Osteoblast (primary cell): Measurements from ENCODE around the gene SDSL. TPM values are rescaled to one million over a fixed set of nuclear protein-coding genes. Genes with fewer than 3 reads are reported as not detected.
A peak's percentile ranks its signal among the peaks of the same experiment; 100 is the strongest.

ENCODE experiments used
- DNase-seq: peaks from one replicate; pipeline ENCODE4 v3.0.0; 2011; ENCODE audit warnings: low spot score, mixed read lengths; ENCODE audit not compliant: insufficient read length; ENCODE audit errors: missing footprints
- H2AFZ ChIP-seq: 2 replicates; pipeline ENCODE4 v1.6.0; 2011; ENCODE audit warnings: mild to moderate bottlenecking, low read length
- H3K27ac ChIP-seq: 2 replicates; pipeline ENCODE4 v1.5.1; 2011; ENCODE audit warnings: mild to moderate bottlenecking, low read depth, low read length, moderate library complexity
- H3K27me3 ChIP-seq: 2 replicates; pipeline ENCODE4 v1.6.0; 2012; ENCODE audit warnings: mild to moderate bottlenecking, control low read depth, inconsistent platforms, low read length, moderate library complexity; ENCODE audit not compliant: insufficient read depth
- H3K36me3 ChIP-seq: 2 replicates; pipeline ENCODE4 v1.5.1; 2011; ENCODE audit warnings: mild to moderate bottlenecking, low read length, control low read depth, moderate library complexity; ENCODE audit not compliant: insufficient read depth
- H3K4me1 ChIP-seq: 2 replicates; pipeline ENCODE4 v1.5.1; 2011; ENCODE audit warnings: mild to moderate bottlenecking, low read length, control low read depth, moderate library complexity; ENCODE audit not compliant: insufficient read depth
- H3K4me2 ChIP-seq: 2 replicates; pipeline ENCODE4 v1.6.0; 2011; ENCODE audit warnings: mild to moderate bottlenecking, low read length; ENCODE audit not compliant: insufficient read depth
- H3K4me3 ChIP-seq: fragments of 200-600 bp; sonication (generic); 3 replicates; pipeline ENCODE4 v1.5.1; 2012; ENCODE audit warnings: mild to moderate bottlenecking, low read length, inconsistent platforms; ENCODE audit not compliant: insufficient read depth
- H3K79me2 ChIP-seq: 2 replicates; pipeline ENCODE4 v1.6.0; 2012; ENCODE audit warnings: mild to moderate bottlenecking, low read length, control low read depth, inconsistent platforms; ENCODE audit not compliant: insufficient read depth
- H3K9me3 ChIP-seq: 2 replicates; pipeline ENCODE4 v1.5.1; 2011; ENCODE audit warnings: low read depth, low read length, control low read depth
- H4K20me1 ChIP-seq: 2 replicates; pipeline ENCODE4 v1.6.0; 2012; ENCODE audit warnings: mild to moderate bottlenecking, low read length, control low read depth; ENCODE audit not compliant: insufficient read depth
- CTCF ChIP-seq: IDR thresholded peaks from 2 replicates; pipeline ENCODE4 v1.5.1; 2011; ENCODE audit warnings: mild to moderate bottlenecking, low read depth, low read length, moderate library complexity; ENCODE audit errors: extremely low read depth
- total RNA-seq: library from RNA; depleted of rRNA; stranded (reverse); fragments of >200 nt; gene quantifications from 2 replicates; pipeline ENCODE4 v1.2.3, GENCODE V29; 2012

Gene SDSL, protein sequence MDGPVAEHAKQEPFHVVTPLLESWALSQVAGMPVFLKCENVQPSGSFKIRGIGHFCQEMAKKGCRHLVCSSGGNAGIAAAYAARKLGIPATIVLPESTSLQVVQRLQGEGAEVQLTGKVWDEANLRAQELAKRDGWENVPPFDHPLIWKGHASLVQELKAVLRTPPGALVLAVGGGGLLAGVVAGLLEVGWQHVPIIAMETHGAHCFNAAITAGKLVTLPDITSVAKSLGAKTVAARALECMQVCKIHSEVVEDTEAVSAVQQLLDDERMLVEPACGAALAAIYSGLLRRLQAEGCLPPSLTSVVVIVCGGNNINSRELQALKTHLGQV
- total RNA-seq: 6.5 TPM in 2 replicates

GRCh38 chr12:113422030-113422885 lies at the start of gene SDSL:
Gene SDSL, plus strand, starts transcription at chr12:113422380. Its CDS starts 5,603 bp downstream, at chr12:113427983.
- H4K20me1 ChIP-seq: peaks cover 4% of the 10 kb centered on the region
- peak; percentile 94 for DNase-seq
- peak within 1 kb of the TSS; percentile 84 for H3K4me3 ChIP-seq
- H3K9me3 ChIP-seq: no peaks in the 10 kb centered on the region
- no peak for TF ChIP-seq CTCF
- peak within 1 kb of the TSS; percentile 94 for H3K4me2 ChIP-seq
- peak within 1 kb of the TSS; percentile 93 for H2AFZ ChIP-seq
- no peaks in the 10 kb centered on the region for H3K36me3 ChIP-seq
- peaks cover 11% of the 10 kb centered on the region for H3K79me2 ChIP-seq
- H3K4me1 ChIP-seq: peaks cover 5% of the 10 kb centered on the region
- peak within 1 kb of the TSS; percentile 81 for H3K27ac ChIP-seq
- H3K27me3 ChIP-seq: no peaks in the 10 kb centered on the region

DNA sequence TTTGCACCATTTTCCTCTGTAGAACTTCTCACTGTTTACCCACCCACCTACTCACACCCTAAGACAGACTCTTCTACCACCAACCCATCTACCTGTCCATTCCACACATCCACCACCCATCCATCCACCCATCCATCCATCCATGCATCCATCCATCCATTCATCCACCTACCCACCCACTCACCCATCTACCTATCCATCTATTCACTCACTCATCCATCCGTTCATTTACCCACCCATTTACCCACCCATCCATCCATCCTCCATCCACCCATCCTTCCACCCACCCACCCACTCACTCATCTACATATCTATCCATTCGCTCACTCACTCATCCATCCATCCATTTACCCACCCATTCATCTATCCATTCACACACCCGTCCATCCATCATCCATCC lies 48.7 kb upstream of the SDSL start:
- H4K20me1 ChIP-seq: peaks cover 7% of the 10 kb centered on the region
- no peak for TF ChIP-seq CTCF
- DNase-seq: no peak
- H3K4me2 ChIP-seq: no peak overlapping the region
- no peaks in the 10 kb centered on the region for H3K9me3 ChIP-seq
- no peak overlapping the region for H3K4me3 ChIP-seq
- H3K4me1 ChIP-seq: no peaks in the 10 kb centered on the region
- H2AFZ ChIP-seq: no peak overlapping the region
- H3K27ac ChIP-seq: no peak overlapping the region
- H3K79me2 ChIP-seq: peaks cover 8% of the 10 kb centered on the region
- peaks cover 30% of the 10 kb centered on the region for H3K36me3 ChIP-seq
- H3K27me3 ChIP-seq: no peaks in the 10 kb centered on the region

- no peak for TF ChIP-seq CTCF
- H4K20me1 ChIP-seq: peaks cover 7% of the 10 kb centered on the region
- peaks cover 4% of the 10 kb centered on the region for H3K79me2 ChIP-seq
- H2AFZ ChIP-seq: no peak overlapping the region
- DNase-seq: no peak
- no peaks in the 10 kb centered on the region for H3K9me3 ChIP-seq
- no peak overlapping the region for H3K27ac ChIP-seq
- no peak overlapping the region for H3K4me2 ChIP-seq
- peaks cover 30% of the 10 kb centered on the region for H3K36me3 ChIP-seq
- H3K4me1 ChIP-seq: no peaks in the 10 kb centered on the region
- no peaks in the 10 kb centered on the region for H3K27me3 ChIP-seq
- H3K4me3 ChIP-seq: no peak overlapping the region
These were observed 48.2 kb upstream of the SDSL start for GRCh38 chr12:113373969-113374368.

DNA sequence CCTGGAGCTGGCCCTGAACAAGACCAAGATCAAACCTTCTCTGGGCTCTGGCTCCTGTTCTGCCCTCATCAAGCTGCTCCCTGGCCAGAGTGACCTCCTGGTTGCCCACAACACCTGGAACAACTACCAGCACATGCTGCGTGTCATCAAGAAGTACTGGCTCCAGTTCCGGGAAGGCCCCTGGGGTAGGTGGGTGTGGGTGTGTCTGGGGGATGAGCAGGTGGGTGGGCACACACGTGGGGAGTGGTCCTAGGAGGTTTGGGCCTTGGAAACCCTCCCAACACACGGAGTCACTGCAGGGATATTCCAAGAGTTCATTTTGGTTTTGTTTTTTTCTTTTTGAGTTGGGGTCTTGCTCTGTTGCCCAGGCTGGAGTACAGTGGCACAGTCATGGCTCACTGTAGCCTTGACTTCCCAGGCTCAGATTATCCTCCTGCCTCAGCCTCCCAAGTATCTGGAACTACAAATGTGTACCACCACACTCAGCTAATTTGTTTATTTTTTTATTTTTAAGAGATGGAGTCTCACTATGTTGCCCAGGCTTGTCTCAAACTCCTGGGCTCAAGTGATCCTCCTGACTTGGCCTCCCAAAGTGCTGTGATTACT lies 47.3 kb upstream of the SDSL start:
- H3K4me3 ChIP-seq: no peak overlapping the region
- no peak for DNase-seq
- peaks cover 32% of the 10 kb centered on the region for H3K36me3 ChIP-seq
- no peaks in the 10 kb centered on the region for H3K4me1 ChIP-seq
- H3K27ac ChIP-seq: no peak overlapping the region
- H3K79me2 ChIP-seq: peaks cover 4% of the 10 kb centered on the region
- no peak overlapping the region for H2AFZ ChIP-seq
- H3K4me2 ChIP-seq: no peak overlapping the region
- H4K20me1 ChIP-seq: peaks cover 7% of the 10 kb centered on the region
- no peak for TF ChIP-seq CTCF
- no peaks in the 10 kb centered on the region for H3K27me3 ChIP-seq
- H3K9me3 ChIP-seq: no peaks in the 10 kb centered on the region
